Neural crest cell (in vitro differentiated cells): Measurements from ENCODE around the gene KIAA1217. TPM values are rescaled to one million over a fixed set of nuclear protein-coding genes. Genes with fewer than 3 reads are reported as not detected.
"Not testable (repeated sequence)": the region's sequence is repeated elsewhere in the genome, so short reads cannot be mapped to it uniquely, and the experiment has no call there.

ENCODE experiments used
- DNase-seq: peaks from one replicate; pipeline ENCODE4 v3.0.0; 2021; ENCODE audit warnings: low read depth, mixed read lengths, low spot score
- H3K27ac Mint-ChIP-seq: one replicate; pipeline ENCODE4 v1.8.0; 2021; ENCODE audit warnings: mild to moderate bottlenecking, mixed read lengths; ENCODE audit not compliant: unreplicated experiment
- H3K27me3 Mint-ChIP-seq: 2 replicates; pipeline ENCODE4 v1.8.0; 2021; ENCODE audit warnings: low read depth, mild to moderate bottlenecking, mixed read lengths
- H3K36me3 Mint-ChIP-seq: 2 replicates; pipeline ENCODE4 v1.8.0; 2021; ENCODE audit warnings: low read depth, mild to moderate bottlenecking, mixed read lengths
- H3K4me1 Mint-ChIP-seq: 2 replicates; pipeline ENCODE4 v1.8.0; 2021; ENCODE audit warnings: mixed read lengths
- H3K4me3 Mint-ChIP-seq: one replicate; pipeline ENCODE4 v1.8.0; 2021; ENCODE audit warnings: mild to moderate bottlenecking, mixed read lengths
- H3K9me3 Mint-ChIP-seq: 2 replicates; pipeline ENCODE4 v1.8.0; 2021; ENCODE audit warnings: mixed read lengths
- CTCF ChIP-seq: fragments of 200-600 bp; sonication (generic); conservative IDR thresholded peaks from 2 replicates; pipeline ENCODE4 v1.5.0; 2021; ENCODE audit warnings: antibody characterized with exemption, mild to moderate bottlenecking
- total RNA-seq: library from RNA; stranded (reverse); gene quantifications from 2 replicates; pipeline ENCODE4 v1.2.1, GENCODE V29; 2021

KIAA1217 gene
- total RNA-seq, 1 donor from 2014 or later, result 10.5 TPM

DNA sequence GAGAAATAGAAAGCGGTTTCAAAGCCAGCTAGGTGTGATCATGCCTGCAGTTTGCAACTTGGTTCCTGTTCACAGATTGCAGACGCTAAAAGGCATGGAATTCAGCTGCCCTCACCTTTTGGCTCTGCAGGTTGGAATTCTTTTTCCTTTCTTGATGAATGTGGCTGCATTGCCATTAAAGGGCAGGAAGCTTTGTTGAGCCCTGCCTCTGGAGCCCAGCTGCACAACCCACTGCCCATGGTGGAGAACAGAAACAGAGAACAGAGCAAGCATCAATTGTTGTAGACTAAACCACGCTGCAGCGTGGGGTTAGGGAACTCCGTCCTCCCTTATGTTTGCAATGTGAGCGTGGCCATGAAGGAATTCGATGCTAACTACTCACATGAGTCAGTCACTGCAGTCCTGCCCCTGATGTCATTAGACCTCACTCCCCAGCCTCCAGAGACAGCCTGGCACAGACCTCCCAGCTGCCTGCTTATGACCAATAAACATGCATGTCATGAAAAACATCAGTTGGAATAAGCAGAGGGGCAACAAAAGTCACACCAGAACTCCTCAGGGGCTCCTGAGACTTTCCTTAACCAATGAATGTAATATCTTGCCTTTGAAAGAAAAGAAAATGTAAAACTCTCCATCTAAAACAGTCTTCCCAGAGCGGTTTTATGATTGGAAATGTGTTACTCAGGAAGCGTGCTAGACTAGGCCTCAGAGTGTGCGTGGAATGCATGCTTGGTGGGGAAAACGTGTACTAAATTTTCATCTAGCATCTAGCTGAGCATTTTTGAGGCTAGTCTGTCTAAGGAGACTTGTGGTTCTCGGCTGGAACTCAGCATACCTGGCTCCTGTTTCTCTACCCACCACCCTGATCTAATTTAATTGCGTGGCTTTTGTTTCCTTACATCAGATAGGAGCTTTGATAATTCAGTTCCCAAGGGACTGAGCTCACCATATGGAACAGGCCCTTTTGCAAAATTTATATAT is 232.2 kb downstream of the KIAA1217 start:
- DNase-seq, result no peak
- no peaks in the 10 kb centered on the region for H3K4me1 Mint-ChIP-seq
- H3K36me3 Mint-ChIP-seq, result no peaks in the 10 kb centered on the region
- H3K9me3 Mint-ChIP-seq, result no peaks in the 10 kb centered on the region
- H3K4me3 Mint-ChIP-seq, result no peak overlapping the region
- H3K27me3 Mint-ChIP-seq, result no peaks in the 10 kb centered on the region
- no peak overlapping the region for H3K27ac Mint-ChIP-seq
- no peak for TF ChIP-seq CTCF

DNA sequence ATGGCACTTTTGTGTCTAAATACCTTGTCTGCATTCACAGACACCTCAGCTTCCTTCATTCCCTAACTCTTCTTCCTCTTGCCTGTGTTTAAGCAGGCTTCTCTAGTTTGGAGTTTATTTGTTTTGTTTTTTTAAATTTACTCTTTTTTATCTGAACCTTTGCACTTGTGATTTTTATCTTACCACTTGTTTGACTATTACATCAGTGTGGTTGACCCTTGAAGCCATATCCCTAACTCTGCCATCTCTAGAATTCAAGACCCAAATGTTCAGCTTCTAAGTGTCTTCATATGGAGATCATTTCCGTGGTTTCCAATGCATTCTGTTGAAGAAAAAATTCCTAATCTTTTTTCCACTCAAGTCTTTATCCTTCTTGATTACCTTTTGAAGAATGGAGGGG is 233.3 kb downstream of the KIAA1217 start:
- Mint-ChIP-seq H3K4me1 (no peaks in the 10 kb centered on the region), H3K4me3 (no peak overlapping the region), H3K36me3 (no peaks in the 10 kb centered on the region), H3K27me3 (no peaks in the 10 kb centered on the region), H3K27ac (no peak overlapping the region), H3K9me3 (no peaks in the 10 kb centered on the region)
- no peak for DNase-seq
- TF ChIP-seq CTCF, result no peak

GRCh38 chr10:24442641-24443174 is 233.8 kb downstream of the KIAA1217 start:
- not testable (repeated sequence) for DNase-seq, H3K27me3 Mint-ChIP-seq, H3K27ac Mint-ChIP-seq, H3K36me3 Mint-ChIP-seq, H3K4me3 Mint-ChIP-seq, H3K4me1 Mint-ChIP-seq, H3K9me3 Mint-ChIP-seq

DNA sequence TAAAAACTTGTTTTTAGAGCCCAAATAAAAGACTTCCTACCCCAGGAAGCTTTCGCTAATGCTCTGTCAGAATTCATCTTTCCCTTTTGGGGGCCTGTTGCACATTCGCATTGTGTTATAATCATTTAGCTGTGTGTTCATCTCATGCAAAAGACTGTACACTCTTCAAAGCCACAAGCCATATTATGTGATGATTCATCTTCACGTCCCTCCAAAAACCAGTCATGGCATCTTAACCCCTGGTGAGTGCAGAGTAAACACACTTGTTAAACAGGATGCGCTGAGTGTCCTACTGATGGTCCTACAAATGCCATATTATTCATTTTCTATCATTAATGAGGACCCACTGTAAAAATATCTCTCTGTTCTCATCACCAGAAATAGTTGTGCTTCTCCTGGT is 235.4 kb downstream of the KIAA1217 start:
- no peak for TF ChIP-seq CTCF
- Mint-ChIP-seq H3K36me3 (no peaks in the 10 kb centered on the region), H3K4me1 (no peaks in the 10 kb centered on the region), H3K9me3 (no peaks in the 10 kb centered on the region), H3K4me3 (no peak overlapping the region), H3K27ac (no peak overlapping the region), H3K27me3 (no peaks in the 10 kb centered on the region)
- DNase-seq, result no peak

DNA sequence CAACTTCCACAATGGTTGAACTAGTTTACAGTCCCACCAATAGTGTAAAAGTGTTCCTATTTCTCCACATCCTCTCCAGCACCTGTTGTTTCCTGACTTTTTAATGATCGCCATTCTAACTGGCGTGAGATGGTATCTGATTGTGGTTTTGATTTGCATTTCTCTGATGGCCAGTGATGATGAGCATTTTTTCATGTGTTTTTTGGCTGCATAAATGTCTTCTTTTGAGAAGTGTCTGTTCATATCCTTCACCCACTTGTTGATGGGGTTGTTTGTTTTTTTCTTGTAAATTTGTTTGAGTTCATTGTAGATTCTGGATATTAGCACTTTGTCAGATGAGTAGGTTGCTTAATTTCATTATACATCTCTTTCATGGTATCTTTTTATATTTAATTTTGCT is 237.0 kb downstream of the KIAA1217 start:
- H3K9me3 Mint-ChIP-seq, H3K27me3 Mint-ChIP-seq, H3K36me3 Mint-ChIP-seq, DNase-seq, H3K27ac Mint-ChIP-seq, H3K4me3 Mint-ChIP-seq, H3K4me1 Mint-ChIP-seq: not testable (repeated sequence)

DNA sequence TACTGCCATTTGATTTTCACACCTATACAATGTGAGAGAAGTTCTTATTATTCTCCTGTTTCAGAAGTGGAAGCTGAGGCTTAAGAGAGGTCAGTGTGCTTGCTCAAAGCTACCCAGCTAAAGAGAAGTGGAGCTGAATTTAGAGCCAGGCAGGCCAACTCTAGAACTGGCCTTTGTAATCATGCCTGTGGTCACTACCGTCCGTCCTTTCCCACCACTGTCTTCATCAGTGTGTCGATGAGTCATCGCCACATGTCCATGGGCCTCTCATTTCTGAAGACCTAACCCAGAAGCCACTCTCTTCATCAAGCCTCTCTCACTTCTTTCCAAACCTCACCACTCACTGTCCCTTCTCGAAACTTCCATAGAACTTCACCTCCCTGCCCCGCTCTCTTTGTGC is 237.8 kb downstream of the KIAA1217 start:
- Mint-ChIP-seq H3K36me3 (no peaks in the 10 kb centered on the region), H3K9me3 (no peaks in the 10 kb centered on the region), H3K4me1 (no peaks in the 10 kb centered on the region), H3K4me3 (no peak overlapping the region), H3K27ac (no peak overlapping the region), H3K27me3 (no peaks in the 10 kb centered on the region)
- no peak for TF ChIP-seq CTCF
- no peak for DNase-seq
